Measurements from ENCODE around the gene CACHD1. TPM values are rescaled to one million over a fixed set of nuclear protein-coding genes. Genes with fewer than 3 reads are reported as not detected.

Gene CACHD1
- total and polyA plus RNA-seq, 8 donors = 1.4 to 22.8 (median 4.8) TPM

DNA sequence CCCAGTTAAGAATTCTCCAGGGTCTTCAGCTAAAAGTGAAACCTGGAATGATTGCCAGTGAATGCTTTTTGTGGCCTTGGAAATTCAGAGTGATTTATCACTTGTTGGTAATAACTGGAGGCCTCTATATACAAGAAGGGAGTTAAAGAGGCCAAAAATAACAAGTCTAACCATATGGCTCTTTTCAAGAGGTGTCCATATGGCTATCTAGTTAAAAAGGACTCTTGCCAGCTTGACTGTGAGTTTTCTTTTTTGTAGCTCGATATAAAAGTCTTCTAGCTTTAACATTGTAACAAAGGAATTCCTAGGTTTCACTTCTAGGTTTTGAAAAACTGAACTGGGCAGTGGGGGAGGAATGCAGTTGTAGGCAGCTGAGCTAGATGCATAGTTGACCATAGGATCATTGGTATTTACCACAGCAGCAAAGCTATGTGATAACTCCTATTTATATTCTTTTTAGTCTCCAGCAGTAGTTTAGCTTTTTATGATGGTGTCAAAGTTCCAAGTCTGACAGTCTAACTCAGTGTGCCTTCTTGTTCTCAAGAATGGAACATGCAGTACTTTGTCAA is 44.4 kb downstream of the CACHD1 start:
- intact Hi-C loops (cut with DNase I; ENCODE audit: low total_unique reads) = no loop called here
- H3K9me3 ChIP-seq = no peaks in the 10 kb centered on the region
- no peaks in the 10 kb centered on the region for H3K27me3 ChIP-seq
- H3K4me3 ChIP-seq = no peak overlapping the region
- no peaks in the 10 kb centered on the region for H3K36me3 ChIP-seq
- peak in 1 of 2 donors; percentile 80 for DNase-seq
- 0 to 16% (median 5%) methylated on average over 1 of the region's 1 CpG for WGBS, 5 donors
- H3K27ac ChIP-seq = peak overlapping the region in 4 of 5 donors; percentile 30 to 72 (median 56)
- TF ChIP-seq, protein P1, sequence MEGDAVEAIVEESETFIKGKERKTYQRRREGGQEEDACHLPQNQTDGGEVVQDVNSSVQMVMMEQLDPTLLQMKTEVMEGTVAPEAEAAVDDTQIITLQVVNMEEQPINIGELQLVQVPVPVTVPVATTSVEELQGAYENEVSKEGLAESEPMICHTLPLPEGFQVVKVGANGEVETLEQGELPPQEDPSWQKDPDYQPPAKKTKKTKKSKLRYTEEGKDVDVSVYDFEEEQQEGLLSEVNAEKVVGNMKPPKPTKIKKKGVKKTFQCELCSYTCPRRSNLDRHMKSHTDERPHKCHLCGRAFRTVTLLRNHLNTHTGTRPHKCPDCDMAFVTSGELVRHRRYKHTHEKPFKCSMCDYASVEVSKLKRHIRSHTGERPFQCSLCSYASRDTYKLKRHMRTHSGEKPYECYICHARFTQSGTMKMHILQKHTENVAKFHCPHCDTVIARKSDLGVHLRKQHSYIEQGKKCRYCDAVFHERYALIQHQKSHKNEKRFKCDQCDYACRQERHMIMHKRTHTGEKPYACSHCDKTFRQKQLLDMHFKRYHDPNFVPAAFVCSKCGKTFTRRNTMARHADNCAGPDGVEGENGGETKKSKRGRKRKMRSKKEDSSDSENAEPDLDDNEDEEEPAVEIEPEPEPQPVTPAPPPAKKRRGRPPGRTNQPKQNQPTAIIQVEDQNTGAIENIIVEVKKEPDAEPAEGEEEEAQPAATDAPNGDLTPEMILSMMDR (IDR thresholded peaks at IDR 0.05) = no peak
- H3K4me1 ChIP-seq = peaks cover 31 to 71% (median 49%) of the 10 kb centered on the region in 4 donors

DNA sequence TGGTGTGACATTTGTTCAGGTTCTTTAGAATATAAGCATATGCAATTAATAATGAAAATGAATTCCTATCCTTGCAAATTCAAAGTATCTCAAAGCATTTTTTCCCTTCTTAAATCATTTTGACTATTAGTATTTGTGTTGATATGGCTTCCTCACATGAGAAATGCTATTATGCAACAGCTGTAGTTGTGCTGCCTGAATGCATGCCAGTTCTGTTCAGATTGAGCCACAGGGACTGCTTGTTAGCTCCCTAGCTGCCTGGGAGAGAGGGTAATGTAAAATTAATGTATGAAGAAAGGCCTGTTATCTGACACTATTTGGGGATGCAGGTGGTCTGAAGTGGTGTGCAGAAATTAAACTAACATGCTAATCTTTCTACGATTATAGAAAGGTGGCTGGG is 45.5 kb downstream of the CACHD1 start:
- peak; percentile 56 to 69 for DNase-seq
- Histone ChIP-seq H3K27ac (peak overlapping the region in 2 of 5 donors; percentile 11 to 72), H3K4me3 (no peak overlapping the region), H3K36me3 (no peaks in the 10 kb centered on the region), H3K27me3 (no peaks in the 10 kb centered on the region), H3K9me3 (no peaks in the 10 kb centered on the region), H3K4me1 (peaks cover 32 to 81% (median 58%) of the 10 kb centered on the region in 4 donors)
- 0 to 47% (median 8%) methylated on average over 1 of the region's 1 CpG for WGBS, 5 donors
- peak in 1 of 3 donors; percentile 56 for TF ChIP-seq POLR2AphosphoS5 (IDR thresholded peaks at IDR 0.05)
- TF ChIP-seq, protein P1 (IDR thresholded peaks at IDR 0.05) = no peak
- intact Hi-C loops (cut with DNase I; ENCODE audit: low total_unique reads) = no loop called here

DNA sequence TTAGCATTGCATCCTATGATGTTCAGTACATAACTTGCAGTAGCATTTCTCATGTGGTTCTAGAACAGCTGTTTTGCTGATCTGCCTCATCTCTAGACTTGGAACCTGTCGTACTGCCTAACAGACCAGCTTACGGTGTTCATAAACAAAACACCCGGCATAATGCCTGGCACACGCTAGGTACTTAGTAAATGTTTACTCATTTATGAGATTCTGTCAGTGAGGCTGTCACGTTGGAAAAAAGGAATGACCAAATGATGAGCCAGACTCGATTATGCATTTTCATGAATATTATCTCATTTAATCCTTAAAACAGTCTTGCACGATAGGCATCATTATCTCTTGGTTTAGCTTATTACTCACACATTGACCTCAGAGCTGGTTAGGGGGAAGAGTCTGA is 46.4 kb downstream of the CACHD1 start:
- H3K27ac ChIP-seq = no peak overlapping the region
- intact Hi-C loops (cut with DNase I; ENCODE audit: low total_unique reads) = no loop called here
- H3K4me1 ChIP-seq = peaks cover 32 to 78% (median 58%) of the 10 kb centered on the region in 4 donors
- TF ChIP-seq EP300 (IDR thresholded peaks at IDR 0.05) (no peak), POLR2AphosphoS5 (IDR thresholded peaks at IDR 0.05) (no peak), POLR2A (IDR thresholded peaks at IDR 0.05) (no peak)
- TF ChIP-seq, protein P1 (IDR thresholded peaks at IDR 0.05) = no peak
- H3K4me3 ChIP-seq = no peak overlapping the region
- no peaks in the 10 kb centered on the region for H3K9me3 ChIP-seq
- H3K36me3 ChIP-seq = no peaks in the 10 kb centered on the region
- WGBS, 5 donors = 33 to 46% (median 40%) methylated on average over 7 of the region's 7 CpGs
- no peaks in the 10 kb centered on the region for H3K27me3 ChIP-seq
- no peak for DNase-seq

DNA sequence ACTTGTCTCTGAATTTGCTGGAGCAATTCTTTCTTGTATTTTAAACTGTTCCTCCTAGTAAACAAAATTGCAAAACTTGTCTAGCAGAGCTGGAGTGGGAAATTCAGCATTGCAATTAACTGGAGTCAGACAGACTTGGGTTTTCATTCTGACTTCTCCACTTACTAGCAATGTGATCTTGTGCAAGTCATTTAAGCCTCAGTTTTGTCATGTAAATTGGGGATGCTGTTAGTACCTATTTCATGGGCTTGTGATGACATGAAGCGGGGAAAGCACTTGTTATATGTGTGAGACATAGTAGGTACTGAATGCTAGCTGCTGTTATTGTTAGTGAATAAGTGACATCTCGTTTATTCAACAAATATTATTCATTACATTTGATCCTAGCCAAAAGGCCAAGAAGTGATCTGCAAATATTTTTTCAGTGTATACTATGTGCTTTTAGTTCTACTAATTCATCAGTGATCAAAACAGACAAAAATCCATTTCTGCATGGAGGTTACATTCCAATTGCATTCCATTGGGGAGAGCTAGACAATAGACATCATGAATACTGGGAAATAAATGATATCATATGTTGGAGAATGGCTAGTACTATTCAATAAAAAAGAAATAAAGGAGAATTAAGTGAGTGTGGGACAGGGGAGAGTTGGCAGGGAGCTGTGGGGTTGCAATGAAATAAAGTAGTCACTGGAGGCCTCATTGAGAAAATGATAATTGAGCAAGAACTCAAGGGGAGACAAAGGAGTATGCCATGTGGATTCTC is 47.1 kb downstream of the CACHD1 start:
- intact Hi-C loops (cut with DNase I; ENCODE audit: low total_unique reads) = no loop called here
- H3K36me3 ChIP-seq = no peaks in the 10 kb centered on the region
- peaks cover 32 to 72% (median 54%) of the 10 kb centered on the region in 4 donors for H3K4me1 ChIP-seq
- TF ChIP-seq EP300 (IDR thresholded peaks at IDR 0.05) (no peak), POLR2AphosphoS5 (IDR thresholded peaks at IDR 0.05) (no peak), POLR2A (IDR thresholded peaks at IDR 0.05) (no peak)
- TF ChIP-seq, protein P1 (IDR thresholded peaks at IDR 0.05) = no peak
- no peaks in the 10 kb centered on the region for H3K27me3 ChIP-seq
- no peaks in the 10 kb centered on the region for H3K9me3 ChIP-seq
- H3K4me3 ChIP-seq = no peak overlapping the region
- H3K27ac ChIP-seq = peak overlapping the region in 1 of 5 donors; percentile 23
- 58 to 75% (median 64%) methylated on average over 2 of the region's 2 CpGs for WGBS, 5 donors
- DNase-seq = no peak
